Stomach (tissue), 9 donors: ENCODE measurements around the gene STXBP6. TPM values are rescaled to one million over a fixed set of nuclear protein-coding genes. Genes with fewer than 3 reads are reported as not detected.

Source experiments
- DNase-seq, 2 donors: peaks; one replicate each; pipeline versions ENCODE4 v3.0.0 to v3.0.0-alpha.2; 2013 to 2019
- H3K27ac ChIP-seq, 5 donors: fragments of 200-600 bp in 4 of 5; sonication (generic) in 4 of 5; one replicate each; pipeline ENCODE4 v1.5.1; 2013 to 2019; ENCODE audit warnings: mild to moderate bottlenecking in 1 of 5, moderate library complexity in 1 of 5
- H3K27me3 ChIP-seq, 3 donors: fragments of 200-600 bp; sonication (generic); one replicate each; pipeline ENCODE4 v1.5.1; 2017 to 2019; ENCODE audit warnings: mixed run types in 1 of 3
- H3K36me3 ChIP-seq, 4 donors: fragments of 200-600 bp; sonication (generic); 1 replicate in 3 of 4; 2 replicates in 1 of 4; pipeline ENCODE4 v1.5.1; 2016 to 2019
- H3K4me1 ChIP-seq, 4 donors: fragments of 200-600 bp; sonication (generic); one replicate each; pipeline ENCODE4 v1.5.1; 2016 to 2019
- H3K4me3 ChIP-seq, 4 donors: fragments of 200-600 bp; sonication (generic) in 3 of 4; one replicate each; pipeline ENCODE4 v1.5.1; 2016 to 2019; ENCODE audit warnings: mild to moderate bottlenecking in 1 of 4
- H3K9me3 ChIP-seq, 4 donors: fragments of 200-600 bp; sonication (generic); one replicate each; pipeline ENCODE4 v1.5.1; 2016 to 2019
- EP300 ChIP-seq: sonication (generic); formaldehyde crosslinking; IDR thresholded peaks from one replicate; pipeline ENCODE4 v1.6.1; 2017; ENCODE audit warnings: antibody characterized with exemption
- POLR2A ChIP-seq, 4 donors: fragments of 450-650 bp; IDR thresholded peaks; one replicate each; pipeline ENCODE4 v1.6.1; 2016; ENCODE audit warnings: antibody characterized with exemption in 4 of 4, control low read depth in 2 of 4, mild to moderate bottlenecking in 1 of 4, moderate library complexity in 1 of 4
- POLR2AphosphoS5 ChIP-seq, 3 donors: sonication (generic); formaldehyde crosslinking; IDR thresholded peaks; one replicate each; pipeline ENCODE4 v1.6.1; 2016; ENCODE audit warnings: antibody characterized with exemption in 3 of 3
- WGBS, 5 donors: extraction: QIAGEN DNeasy Blood & Tissue Kit in 3 of 5; methylation state at CpG; one replicate each; pipeline versions ENCODE4 v1.1.5 to v1.1.7; 2013 to 2018; 5-methylcytosine and 5-hydroxymethylcytosine counted together
- intact Hi-C: fragments of 100-400 bp; cut with DNase I; formaldehyde crosslinking; loops from one replicate; pipeline ENCODE4 v1.15.1; 2023; ENCODE audit warnings: low total_unique reads
- polyA plus RNA-seq, 3 donors: library from polyadenylated mRNA; stranded (reverse); fragments of 200-250 nt; gene quantifications; one replicate each; pipeline ENCODE4 v1.2.3, GENCODE V29; 2013
- total RNA-seq, 5 donors: library from RNA; depleted of rRNA; stranded (reverse); fragments of >200 nt; gene quantifications; one replicate each; pipeline versions ENCODE4 v1.1.0 to v1.2.3, GENCODE V29; 2014 to 2016
- TF ChIP-seq, protein P1 (sequence below), 7 experiments: fragments of 450-650 bp in 4 of 7; fragments of 200-600 bp in 3 of 7; sonication (generic) in 3 of 7; IDR thresholded peaks; one replicate each; pipeline ENCODE4 v1.5.1; 2016 to 2019; ENCODE audit warnings: antibody characterized with exemption in 7 of 7, control low read depth in 2 of 7, mild to moderate bottlenecking in 1 of 7
- donor health status: healthy with polysubstance abuse.
- donor health status: Bipolar disorder and iron deficiency.
- donor health status: healthy.

STXBP6 gene
- total and polyA plus RNA-seq, 8 donors, result 7.4 to 37.1 (median 15.2) TPM

DNA sequence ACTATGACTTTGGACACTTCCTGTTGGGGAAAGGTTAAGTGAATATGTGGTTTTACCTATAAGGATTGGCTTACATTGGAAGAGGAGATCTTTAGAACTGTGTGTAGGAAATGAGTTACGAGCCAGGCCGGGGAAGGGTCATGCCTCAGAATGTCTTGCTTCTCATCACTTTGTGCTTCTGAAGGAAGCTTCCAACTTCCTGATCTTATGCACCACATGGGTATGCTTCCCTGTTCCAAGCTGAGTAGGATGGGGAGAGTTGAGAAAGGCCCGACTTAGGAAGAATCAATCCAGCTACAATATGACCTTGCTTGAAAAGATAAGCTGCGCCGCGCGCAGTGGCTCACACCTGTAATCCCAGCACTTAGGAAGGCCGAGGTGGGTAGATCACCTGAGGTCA is 59.9 kb downstream of the STXBP6 start:
- intact Hi-C loops, result no loop called here
- Histone ChIP-seq H3K27ac (no peak overlapping the region), H3K4me3 (no peak overlapping the region), H3K4me1 (peaks cover 8 to 16% (median 13%) of the 10 kb centered on the region in 4 donors), H3K36me3 (no peaks in the 10 kb centered on the region), H3K9me3 (no peaks in the 10 kb centered on the region), H3K27me3 (no peaks in the 10 kb centered on the region)
- 89 to 97% (median 92%) methylated on average over 8 of the region's 8 CpGs for WGBS, 5 donors
- no peak for TF ChIP-seq POLR2A (IDR thresholded peaks at IDR 0.05)
- TF ChIP-seq POLR2AphosphoS5 (IDR thresholded peaks at IDR 0.05), result no peak
- TF ChIP-seq, protein P1, sequence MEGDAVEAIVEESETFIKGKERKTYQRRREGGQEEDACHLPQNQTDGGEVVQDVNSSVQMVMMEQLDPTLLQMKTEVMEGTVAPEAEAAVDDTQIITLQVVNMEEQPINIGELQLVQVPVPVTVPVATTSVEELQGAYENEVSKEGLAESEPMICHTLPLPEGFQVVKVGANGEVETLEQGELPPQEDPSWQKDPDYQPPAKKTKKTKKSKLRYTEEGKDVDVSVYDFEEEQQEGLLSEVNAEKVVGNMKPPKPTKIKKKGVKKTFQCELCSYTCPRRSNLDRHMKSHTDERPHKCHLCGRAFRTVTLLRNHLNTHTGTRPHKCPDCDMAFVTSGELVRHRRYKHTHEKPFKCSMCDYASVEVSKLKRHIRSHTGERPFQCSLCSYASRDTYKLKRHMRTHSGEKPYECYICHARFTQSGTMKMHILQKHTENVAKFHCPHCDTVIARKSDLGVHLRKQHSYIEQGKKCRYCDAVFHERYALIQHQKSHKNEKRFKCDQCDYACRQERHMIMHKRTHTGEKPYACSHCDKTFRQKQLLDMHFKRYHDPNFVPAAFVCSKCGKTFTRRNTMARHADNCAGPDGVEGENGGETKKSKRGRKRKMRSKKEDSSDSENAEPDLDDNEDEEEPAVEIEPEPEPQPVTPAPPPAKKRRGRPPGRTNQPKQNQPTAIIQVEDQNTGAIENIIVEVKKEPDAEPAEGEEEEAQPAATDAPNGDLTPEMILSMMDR (IDR thresholded peaks at IDR 0.05), result no peak
- no peak for TF ChIP-seq EP300
- no peak for DNase-seq

DNA sequence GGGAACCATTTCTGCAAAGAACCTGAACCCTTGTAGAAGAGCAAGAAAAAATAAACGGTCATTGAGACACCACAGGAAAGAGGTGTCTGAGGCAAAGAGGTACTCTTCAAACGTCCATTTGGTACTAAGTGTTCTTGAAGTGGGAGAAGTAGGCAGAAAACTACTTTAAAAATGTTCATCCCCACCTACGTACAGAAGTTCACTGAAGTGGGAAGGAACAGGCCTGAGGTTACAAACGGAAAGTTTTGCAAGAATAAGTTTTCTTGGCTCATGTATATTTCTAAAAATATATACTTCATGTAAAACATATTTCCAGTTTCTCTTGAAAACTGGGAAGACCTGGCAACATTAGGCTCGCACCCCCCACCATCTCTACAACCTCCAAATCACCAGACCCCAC is 61.2 kb downstream of the STXBP6 start:
- no peaks in the 10 kb centered on the region for H3K36me3 ChIP-seq
- no peak for TF ChIP-seq POLR2AphosphoS5 (IDR thresholded peaks at IDR 0.05)
- no peak for TF ChIP-seq POLR2A (IDR thresholded peaks at IDR 0.05)
- TF ChIP-seq EP300, result no peak
- TF ChIP-seq, protein P1 (IDR thresholded peaks at IDR 0.05), result no peak
- peaks cover 12 to 29% (median 20%) of the 10 kb centered on the region in 4 donors for H3K4me1 ChIP-seq
- H3K27ac ChIP-seq, result no peak overlapping the region
- intact Hi-C loops, result no loop called here
- DNase-seq, result no peak
- no peaks in the 10 kb centered on the region for H3K27me3 ChIP-seq
- no peaks in the 10 kb centered on the region for H3K9me3 ChIP-seq
- WGBS, 5 donors, result 67 to 81% (median 75%) methylated on average over 5 of the region's 5 CpGs
- H3K4me3 ChIP-seq, result no peak overlapping the region

DNA sequence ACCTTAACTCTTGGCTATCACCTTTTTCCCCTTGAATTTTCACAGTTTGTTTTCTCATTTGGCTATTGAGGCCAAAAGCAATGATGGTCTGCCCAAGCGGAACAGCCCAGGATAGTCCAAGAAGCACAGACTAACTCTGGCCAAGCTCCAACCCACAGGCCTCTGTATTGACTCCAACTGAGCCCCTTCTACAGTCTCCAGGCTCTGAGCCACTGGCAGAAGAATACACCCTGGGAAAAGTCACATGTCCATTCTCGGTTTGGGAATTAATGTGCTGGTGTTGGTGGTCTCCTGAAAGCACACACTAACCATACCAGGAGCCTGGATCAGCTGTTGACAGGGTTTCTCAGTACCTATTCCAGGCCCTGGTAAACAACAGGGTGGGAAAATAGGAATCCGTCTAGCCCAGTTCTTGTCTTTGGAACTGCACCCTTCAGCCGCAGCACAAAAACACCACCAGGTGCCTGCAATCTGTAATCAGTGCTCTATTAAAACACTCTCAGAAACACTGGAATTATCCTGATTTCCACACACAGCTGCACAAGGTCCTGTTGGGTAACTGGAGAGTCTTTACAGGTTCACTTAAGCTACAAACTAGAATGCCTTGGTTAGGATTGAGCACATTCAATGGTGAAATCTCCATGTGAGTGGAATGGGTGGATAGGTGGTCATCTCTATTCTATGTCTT is 63.6 kb downstream of the STXBP6 start:
- intact Hi-C loops, result no loop called here
- Histone ChIP-seq H3K27me3 (no peaks in the 10 kb centered on the region), H3K4me3 (no peak overlapping the region), H3K4me1 (peaks cover 12 to 51% (median 27%) of the 10 kb centered on the region in 4 donors), H3K36me3 (no peaks in the 10 kb centered on the region), H3K9me3 (no peaks in the 10 kb centered on the region), H3K27ac (peak overlapping the region in 3 of 5 donors; percentile 19 to 48 (median 36))
- DNase-seq, result no peak
- WGBS, 5 donors, result 77 to 87% (median 85%) methylated on average over 4 of the region's 4 CpGs
- TF ChIP-seq, protein P1 (IDR thresholded peaks at IDR 0.05), result no peak
- no peak for TF ChIP-seq POLR2A (IDR thresholded peaks at IDR 0.05)
- TF ChIP-seq EP300, result no peak
- no peak for TF ChIP-seq POLR2AphosphoS5 (IDR thresholded peaks at IDR 0.05)

DNA sequence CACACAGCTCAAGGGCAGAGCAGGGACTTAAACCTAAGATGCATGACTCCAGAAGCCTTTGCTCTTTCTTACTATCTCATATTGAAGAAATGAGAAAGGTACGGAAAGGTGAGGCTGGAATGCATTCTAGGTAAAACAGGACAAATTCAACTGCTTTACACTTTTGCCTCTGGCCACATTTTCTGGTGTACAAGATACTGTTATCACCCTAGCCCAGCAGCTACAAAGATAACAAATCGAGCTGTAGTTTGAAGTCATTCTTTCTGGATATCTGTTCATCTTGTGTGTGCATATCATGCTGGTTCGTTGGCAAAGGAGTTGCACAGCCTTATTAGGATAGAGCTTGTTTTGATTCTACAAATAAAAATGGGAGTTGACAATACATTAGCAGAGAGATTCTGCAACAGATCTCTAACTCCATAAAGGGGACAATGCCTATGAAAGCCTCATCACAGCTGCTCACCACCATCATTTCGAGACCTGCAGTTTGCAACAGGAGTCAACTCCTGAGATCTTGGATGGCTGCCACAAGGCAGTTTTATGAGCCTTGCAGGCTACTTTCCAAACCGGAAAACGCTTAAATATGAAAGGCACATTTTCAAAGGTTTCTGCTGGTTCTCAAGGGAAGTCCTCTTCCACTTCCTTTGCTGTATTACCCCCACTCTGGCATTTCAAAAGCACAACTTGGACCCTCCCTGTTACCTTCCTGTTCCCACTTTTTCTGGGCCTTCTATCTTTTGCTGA is 64.9 kb downstream of the STXBP6 start:
- no peaks in the 10 kb centered on the region for H3K27me3 ChIP-seq
- peak overlapping the region in 3 of 5 donors; percentile 19 to 49 (median 48) for H3K27ac ChIP-seq
- peaks cover 12 to 51% (median 29%) of the 10 kb centered on the region in 4 donors for H3K4me1 ChIP-seq

More for the DNA sequence above, 64.9 kb downstream of the STXBP6 start:
- Histone ChIP-seq H3K9me3 (no peaks in the 10 kb centered on the region), H3K4me3 (no peak overlapping the region), H3K36me3 (no peaks in the 10 kb centered on the region)
- intact Hi-C loops, result no loop called here
- DNase-seq, result peak; percentile 39 to 56
- TF ChIP-seq EP300, result no peak
- no peak for TF ChIP-seq POLR2A (IDR thresholded peaks at IDR 0.05)
- TF ChIP-seq, protein P1 (IDR thresholded peaks at IDR 0.05), result no peak
- WGBS, 5 donors, result 17 to 33% (median 22%) methylated on average over 6 of the region's 6 CpGs
